SK-N-SH (cell line): Measurements from ENCODE around the gene CFAP100.

Experiments
- CHD2 ChIP-seq: fragments of 150-350 bp; IDR thresholded peaks from 2 replicates; pipeline ENCODE4 v1.6.1; 2018; ENCODE audit warnings: low read length; ENCODE audit not compliant: partially characterized antibody
- CTCF ChIP-seq: fragments of 200-600 bp; sonication (generic); IDR thresholded peaks from 2 replicates; pipeline ENCODE4 v1.6.1; 2017; ENCODE audit warnings: antibody characterized with exemption, mild to moderate bottlenecking, moderate library complexity
- EP300 ChIP-seq, 2 experiments: IDR thresholded peaks; 2 replicates each; pipeline versions ENCODE4 v1.4.0 to v1.6.1; 2012; ENCODE audit warnings: borderline replicate concordance in 1 of 2, low read depth in 1 of 2, low read length in 1 of 2
- JUND ChIP-seq: IDR thresholded peaks from 2 replicates; pipeline ENCODE4 v1.4.0; 2012
- MAX ChIP-seq: IDR thresholded peaks from 2 replicates; pipeline ENCODE4 v1.4.0; 2012; ENCODE audit warnings: low read depth
- NRF1 ChIP-seq: IDR thresholded peaks from 2 replicates; pipeline ENCODE4 v1.6.1; 2012; ENCODE audit warnings: low read depth, mild to moderate bottlenecking, low read length
- POLR2AphosphoS5 ChIP-seq: IDR thresholded peaks from 2 replicates; pipeline ENCODE4 v1.6.1; 2012; ENCODE audit warnings: low read depth, low read length
- RAD21 ChIP-seq: IDR thresholded peaks from 2 replicates; pipeline ENCODE4 v1.6.1; 2012; ENCODE audit warnings: mild to moderate bottlenecking, low read length
- TEAD4 ChIP-seq: IDR thresholded peaks from 2 replicates; pipeline ENCODE4 v1.4.0; 2012; ENCODE audit warnings: mild to moderate bottlenecking, borderline replicate concordance; ENCODE audit not compliant: insufficient read depth
- TF ChIP-seq, protein P1 (sequence below): fragments of 150-350 bp; IDR thresholded peaks from 2 replicates; pipeline ENCODE4 v1.6.1; 2016; ENCODE audit warnings: mild to moderate bottlenecking, low read depth, low read length

DNA sequence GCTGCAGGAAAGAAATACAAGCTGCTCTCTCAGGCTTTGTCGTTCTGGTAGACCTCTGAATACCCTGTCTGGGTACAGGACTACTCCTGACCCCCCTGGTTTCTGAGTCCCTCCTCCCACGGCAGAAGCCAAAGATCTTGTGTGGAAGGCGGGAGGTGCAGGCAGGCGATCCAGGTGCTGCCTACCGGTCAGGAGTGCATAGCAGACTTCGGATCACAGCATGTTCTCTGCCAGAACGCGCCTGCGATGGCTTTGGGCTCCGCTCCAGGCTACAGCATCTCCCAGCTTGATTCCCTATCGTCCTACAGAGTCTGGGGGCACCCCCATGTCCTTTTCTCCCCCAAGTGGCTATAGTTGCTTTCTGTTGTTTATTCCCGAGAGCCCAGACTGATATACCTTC, 2.5 kb upstream of the CFAP100 start:
- TF ChIP-seq CTCF (no peak), RAD21 (no peak), NRF1 (no peak), TEAD4 (no peak), EP300 (IDR thresholded peaks at IDR 0.05; ENCODE audit: borderline replicate concordance in 1 of 2, low read depth in 1 of 2, low read length in 1 of 2) (no peak), JUND (no peak), POLR2AphosphoS5 (no peak), CHD2 (no peak), MAX (no peak)
- TF ChIP-seq, protein P1, sequence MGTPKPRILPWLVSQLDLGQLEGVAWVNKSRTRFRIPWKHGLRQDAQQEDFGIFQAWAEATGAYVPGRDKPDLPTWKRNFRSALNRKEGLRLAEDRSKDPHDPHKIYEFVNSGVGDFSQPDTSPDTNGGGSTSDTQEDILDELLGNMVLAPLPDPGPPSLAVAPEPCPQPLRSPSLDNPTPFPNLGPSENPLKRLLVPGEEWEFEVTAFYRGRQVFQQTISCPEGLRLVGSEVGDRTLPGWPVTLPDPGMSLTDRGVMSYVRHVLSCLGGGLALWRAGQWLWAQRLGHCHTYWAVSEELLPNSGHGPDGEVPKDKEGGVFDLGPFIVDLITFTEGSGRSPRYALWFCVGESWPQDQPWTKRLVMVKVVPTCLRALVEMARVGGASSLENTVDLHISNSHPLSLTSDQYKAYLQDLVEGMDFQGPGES, result no peak
